ENCODE results near the gene UBE3C.

Gene UBE3C

GRCh38 chr7:157219154-157219553 is 80.4 kb downstream of the UBE3C start:
- DNase-seq (ENCODE audit: insufficient read length, low spot score) = no peak
- no peak for TF ChIP-seq POLR2A (IDR thresholded peaks at IDR 0.05; ENCODE audit: low read depth, low read length)
- FAIRE-seq = no peak

DNA sequence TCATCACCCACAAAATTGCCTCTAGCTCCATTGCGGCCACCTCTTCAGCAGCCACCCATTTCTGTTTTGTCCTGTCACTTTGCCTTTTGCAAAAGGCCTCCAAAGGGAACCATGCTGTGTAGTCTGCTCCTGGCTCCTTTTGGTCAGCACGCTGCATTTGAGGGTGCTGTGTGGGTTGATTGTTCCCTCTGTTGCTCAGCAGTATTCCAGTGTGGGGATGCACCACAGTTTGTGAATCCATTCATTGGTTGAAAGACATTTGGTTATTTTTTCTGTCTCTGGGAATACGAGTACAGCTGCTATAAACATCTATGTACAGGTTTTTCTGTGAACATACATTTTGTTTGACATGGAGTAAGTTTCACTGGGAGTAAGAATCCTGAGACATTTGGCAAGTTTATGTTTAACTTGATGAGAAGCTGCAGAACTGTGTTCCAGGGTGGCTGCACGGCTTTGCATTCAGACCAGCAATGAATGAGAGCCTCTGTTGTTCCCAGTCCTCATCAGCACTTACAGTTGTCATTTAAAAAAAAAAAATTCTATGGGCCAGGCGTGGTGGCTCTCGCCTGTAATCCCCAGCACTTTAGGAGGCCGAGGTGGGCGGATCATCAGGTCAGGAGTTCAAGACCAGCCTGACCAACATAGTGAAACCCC is 82.3 kb downstream of the UBE3C start:
- DNase-seq (ENCODE audit: insufficient read length, low spot score) (no peak), FAIRE-seq (no peak)
- no peak for TF ChIP-seq POLR2A (IDR thresholded peaks at IDR 0.05; ENCODE audit: low read depth, low read length)

GRCh38 chr7:157222687-157223086 is 84.0 kb downstream of the UBE3C start:
- no peak for DNase-seq (ENCODE audit: insufficient read length, low spot score)
- FAIRE-seq = no peak
- TF ChIP-seq POLR2A (IDR thresholded peaks at IDR 0.05; ENCODE audit: low read depth, low read length) = no peak

GRCh38 chr7:157224627-157225026 is 85.9 kb downstream of the UBE3C start:
- no peak for TF ChIP-seq POLR2A (IDR thresholded peaks at IDR 0.05; ENCODE audit: low read depth, low read length)
- FAIRE-seq (no peak), DNase-seq (ENCODE audit: insufficient read length, low spot score) (no peak)

GRCh38 chr7:157228864-157229422 is 90.2 kb downstream of the UBE3C start:
- DNase-seq (ENCODE audit: insufficient read length, low spot score) (no peak), FAIRE-seq (no peak)

GRCh38 chr7:157233677-157234076 is 95.0 kb downstream of the UBE3C start:
- no peak for TF ChIP-seq POLR2A (IDR thresholded peaks at IDR 0.05; ENCODE audit: low read depth, low read length)
- DNase-seq (ENCODE audit: insufficient read length, low spot score) = no peak
- no peak for FAIRE-seq

More at GRCh38 chr7:157228864-157229422, 90.2 kb downstream of the UBE3C start:
- TF ChIP-seq POLR2A (IDR thresholded peaks at IDR 0.05; ENCODE audit: low read depth, low read length) = no peak

GRCh38 chr7:157234271-157234670 is 95.5 kb downstream of the UBE3C start:
- no peak for TF ChIP-seq POLR2A (IDR thresholded peaks at IDR 0.05; ENCODE audit: low read depth, low read length)
- DNase-seq (ENCODE audit: insufficient read length, low spot score) (no peak), FAIRE-seq (no peak)

- FAIRE-seq = no peak
- no peak for TF ChIP-seq POLR2A (IDR thresholded peaks at IDR 0.05; ENCODE audit: low read depth, low read length)
- DNase-seq (ENCODE audit: insufficient read length, low spot score) = peak; percentile 14
Observed at GRCh38 chr7:157235357-157236333, 96.9 kb downstream of the UBE3C start.

GRCh38 chr7:157238087-157238486 is 99.4 kb downstream of the UBE3C start:
- FAIRE-seq = no peak
- no peak for DNase-seq (ENCODE audit: insufficient read length, low spot score)
- TF ChIP-seq POLR2A (IDR thresholded peaks at IDR 0.05; ENCODE audit: low read depth, low read length) = no peak

- no peak for TF ChIP-seq POLR2A (IDR thresholded peaks at IDR 0.05; ENCODE audit: low read depth, low read length)
- DNase-seq (ENCODE audit: insufficient read length, low spot score) (no peak), FAIRE-seq (no peak)
Observed at GRCh38 chr7:157239571-157240270, 101.0 kb downstream of the UBE3C start.

DNA sequence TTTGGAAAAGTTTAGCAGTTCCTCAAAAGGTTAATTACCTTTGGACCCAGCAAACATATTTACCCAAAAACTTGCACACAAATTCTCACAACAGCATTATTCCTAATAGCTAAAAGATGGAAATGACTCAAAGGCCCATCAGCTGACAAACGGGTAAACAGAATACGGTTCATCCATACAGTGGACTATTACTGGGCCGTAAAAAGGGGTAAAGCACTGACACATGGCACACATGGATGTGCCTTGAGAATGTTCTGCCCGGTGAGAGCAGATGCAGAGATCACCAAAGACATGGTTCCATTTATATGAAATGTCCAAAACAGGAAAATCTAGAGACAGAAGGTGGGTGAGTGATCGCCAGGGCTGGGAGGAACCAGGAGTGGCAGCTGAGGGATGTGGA is 102.9 kb downstream of the UBE3C start:
- FAIRE-seq = no peak
- TF ChIP-seq POLR2A (IDR thresholded peaks at IDR 0.05; ENCODE audit: low read depth, low read length) = no peak

GRCh38 chr7:157244516-157245294 is 106.0 kb downstream of the UBE3C start:
- FAIRE-seq (no peak), DNase-seq (ENCODE audit: insufficient read length, low spot score) (no peak)
- no peak for TF ChIP-seq POLR2A (IDR thresholded peaks at IDR 0.05; ENCODE audit: low read depth, low read length)

More for the DNA sequence above, 102.9 kb downstream of the UBE3C start:
- no peak for DNase-seq (ENCODE audit: insufficient read length, low spot score)

DNA sequence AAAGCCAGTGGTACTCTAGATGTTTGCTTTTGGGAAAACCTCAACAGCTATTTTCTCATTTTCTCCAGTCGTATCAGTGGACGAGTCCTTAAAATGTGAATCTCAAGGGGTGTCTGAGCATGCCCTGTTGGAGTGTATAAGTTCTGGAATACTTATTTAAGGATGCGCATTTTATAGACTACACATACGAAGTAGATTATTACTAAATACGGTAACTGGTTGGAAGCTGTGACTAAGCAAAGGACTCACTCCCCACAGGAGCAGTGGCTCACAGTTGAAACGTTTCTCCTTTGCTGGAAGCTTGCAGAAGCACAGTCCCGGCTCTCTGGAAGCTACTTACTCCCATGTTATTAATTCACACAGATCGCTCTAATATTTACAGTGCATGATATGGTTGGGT is 107.3 kb downstream of the UBE3C start:
- TF ChIP-seq POLR2A (IDR thresholded peaks at IDR 0.05; ENCODE audit: low read depth, low read length) = no peak
- no peak for DNase-seq (ENCODE audit: insufficient read length, low spot score)
- no peak for FAIRE-seq
